ENCODE results near the gene ZNF292.

Gene ZNF292

GRCh38 chr6:87199787-87200186 lies 44.4 kb downstream of the ZNF292 start:
- no peak for DNase-seq (ENCODE audit: extremely low spot score)
- TF ChIP-seq BHLHE40 (IDR thresholded peaks at IDR 0.05; ENCODE audit: borderline replicate concordance), result no peak
- no peak for TF ChIP-seq FOXK2 (IDR thresholded peaks at IDR 0.05)
- TF ChIP-seq L3MBTL2 (conservative IDR thresholded peaks at IDR 0.05), result no peak
- no peak for TF ChIP-seq LEF1 (IDR thresholded peaks at IDR 0.05; ENCODE audit: borderline replicate concordance)
- TF ChIP-seq PKNOX1 (IDR thresholded peaks at IDR 0.05), result no peak
- TF ChIP-seq ELF4 (IDR thresholded peaks at IDR 0.05), result no peak
- TF ChIP-seq HDGF (IDR thresholded peaks at IDR 0.05; ENCODE audit: borderline replicate concordance), result no peak
- TF ChIP-seq FOXA1 (IDR thresholded peaks at IDR 0.05), result no peak
- TF ChIP-seq FOXM1 (IDR thresholded peaks at IDR 0.05; ENCODE audit: borderline replicate concordance), result no peak
- TF ChIP-seq ARNT (IDR thresholded peaks at IDR 0.05), result no peak
- no peak for TF ChIP-seq ZNF384 (IDR thresholded peaks at IDR 0.05)
- no peak for TF ChIP-seq SP1 (IDR thresholded peaks at IDR 0.05)
- no peak for TF ChIP-seq NFRKB (IDR thresholded peaks at IDR 0.05)
- TF ChIP-seq TARDBP (IDR thresholded peaks at IDR 0.05), result no peak
- TF ChIP-seq CTBP1 (IDR thresholded peaks at IDR 0.05; ENCODE audit: borderline replicate concordance), result no peak
- no peak for TF ChIP-seq SUZ12 (IDR thresholded peaks at IDR 0.05)
- ChIA-PET POLR2A (no interaction called here), CTCF (interaction anchor here (0.6 kb wide), 2 partner anchors 8 to 12 kb away, joined by 3 to 6 read pairs; no protein-coding TSS in a partner anchor)

- TF ChIP-seq FOXK2 (IDR thresholded peaks at IDR 0.05), result no peak
- no peak for TF ChIP-seq ZNF384 (IDR thresholded peaks at IDR 0.05)
- no peak for TF ChIP-seq SUZ12 (IDR thresholded peaks at IDR 0.05)
- no peak for TF ChIP-seq PKNOX1 (IDR thresholded peaks at IDR 0.05)
- TF ChIP-seq SP1 (IDR thresholded peaks at IDR 0.05), result no peak
- TF ChIP-seq L3MBTL2 (conservative IDR thresholded peaks at IDR 0.05), result no peak
- no peak for TF ChIP-seq LEF1 (IDR thresholded peaks at IDR 0.05; ENCODE audit: borderline replicate concordance)
- no peak for TF ChIP-seq FOXM1 (IDR thresholded peaks at IDR 0.05; ENCODE audit: borderline replicate concordance)
- TF ChIP-seq TARDBP (IDR thresholded peaks at IDR 0.05), result no peak
- no peak for TF ChIP-seq CTBP1 (IDR thresholded peaks at IDR 0.05; ENCODE audit: borderline replicate concordance)
- no peak for TF ChIP-seq FOXA1 (IDR thresholded peaks at IDR 0.05)
- ChIA-PET POLR2A (no interaction called here), CTCF (no interaction called here)
- no peak for DNase-seq (ENCODE audit: extremely low spot score)
Measured at GRCh38 chr6:87200469-87201175, 45.3 kb downstream of the ZNF292 start.

DNA sequence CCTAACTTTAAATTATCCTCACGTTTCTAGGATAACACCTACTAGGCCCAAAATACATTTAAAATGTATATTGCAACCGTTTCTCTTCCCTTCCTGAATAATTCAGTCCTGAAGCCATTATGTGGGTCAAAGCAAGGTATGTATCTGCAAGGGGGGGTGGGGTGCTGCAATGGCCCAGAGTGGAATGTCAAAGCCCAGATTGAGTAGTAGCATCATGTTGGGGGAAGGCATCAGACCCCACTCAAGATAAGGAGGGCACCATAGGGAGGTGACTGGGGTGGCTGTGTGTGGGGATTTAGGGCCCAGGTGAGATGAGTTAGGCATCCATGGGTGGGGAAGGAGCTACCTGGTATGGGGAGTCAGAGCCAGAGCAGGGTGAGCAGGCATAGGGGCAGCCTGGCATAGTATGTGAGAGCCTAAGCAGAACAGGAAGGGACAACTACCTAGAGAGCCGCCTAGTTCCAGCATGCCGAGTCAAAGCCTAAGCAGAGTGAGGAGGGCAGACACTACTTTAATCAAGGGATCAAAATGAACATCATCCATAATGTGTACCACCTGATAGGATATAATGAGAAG lies 48.2 kb downstream of the ZNF292 start:
- CTCF ChIA-PET, result no interaction called here
- TF ChIP-seq FOXM1 (IDR thresholded peaks at IDR 0.05; ENCODE audit: borderline replicate concordance) (no peak), SP1 (IDR thresholded peaks at IDR 0.05) (no peak), ELF4 (IDR thresholded peaks at IDR 0.05) (no peak), ZNF384 (IDR thresholded peaks at IDR 0.05) (no peak), SUZ12 (IDR thresholded peaks at IDR 0.05) (no peak), PKNOX1 (IDR thresholded peaks at IDR 0.05) (no peak), ARNT (IDR thresholded peaks at IDR 0.05) (no peak), LEF1 (IDR thresholded peaks at IDR 0.05; ENCODE audit: borderline replicate concordance) (no peak)
- no peak for DNase-seq (ENCODE audit: extremely low spot score)
- POLR2A ChIA-PET, result no interaction called here

DNA sequence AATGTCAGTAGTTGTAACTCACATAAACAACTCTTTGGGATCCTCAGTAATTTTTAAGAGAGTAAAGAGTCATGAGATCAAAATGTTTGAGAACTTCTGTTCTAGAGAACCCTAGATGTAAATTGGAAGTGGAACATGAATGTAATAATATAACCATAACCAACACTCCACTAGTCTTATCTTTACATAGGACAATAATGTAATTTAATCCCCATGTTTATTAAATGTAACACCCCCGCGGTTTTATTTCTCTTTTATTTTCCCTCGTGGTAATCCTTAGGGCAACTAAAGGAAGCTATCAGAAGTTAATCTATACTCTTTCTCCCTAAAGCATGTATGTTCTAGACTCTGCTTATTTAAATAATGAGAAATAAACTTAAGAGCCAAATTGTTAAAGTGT lies 54.4 kb downstream of the ZNF292 start:
- ChIA-PET CTCF (no interaction called here), POLR2A (no interaction called here)
- TF ChIP-seq FOXK2 (IDR thresholded peaks at IDR 0.05), result no peak
- TF ChIP-seq NFRKB (IDR thresholded peaks at IDR 0.05), result no peak
- no peak for TF ChIP-seq FOXA1 (IDR thresholded peaks at IDR 0.05)
- no peak for TF ChIP-seq LEF1 (IDR thresholded peaks at IDR 0.05; ENCODE audit: borderline replicate concordance)
- no peak for TF ChIP-seq CTBP1 (IDR thresholded peaks at IDR 0.05; ENCODE audit: borderline replicate concordance)
- TF ChIP-seq ARNT (IDR thresholded peaks at IDR 0.05), result no peak
- no peak for TF ChIP-seq L3MBTL2 (conservative IDR thresholded peaks at IDR 0.05)
- no peak for TF ChIP-seq ZNF384 (IDR thresholded peaks at IDR 0.05)
- TF ChIP-seq SUZ12 (IDR thresholded peaks at IDR 0.05), result no peak
- TF ChIP-seq FOXM1 (IDR thresholded peaks at IDR 0.05; ENCODE audit: borderline replicate concordance), result no peak
- no peak for TF ChIP-seq ELF4 (IDR thresholded peaks at IDR 0.05)
- TF ChIP-seq HDGF (IDR thresholded peaks at IDR 0.05; ENCODE audit: borderline replicate concordance), result no peak
- TF ChIP-seq PKNOX1 (IDR thresholded peaks at IDR 0.05), result no peak
- TF ChIP-seq SP1 (IDR thresholded peaks at IDR 0.05), result no peak
- TF ChIP-seq BHLHE40 (IDR thresholded peaks at IDR 0.05; ENCODE audit: borderline replicate concordance), result no peak
- TF ChIP-seq TARDBP (IDR thresholded peaks at IDR 0.05), result no peak

GRCh38 chr6:87210979-87211378 lies 55.6 kb downstream of the ZNF292 start:
- ChIA-PET CTCF (no interaction called here), POLR2A (no interaction called here)
- TF ChIP-seq BHLHE40 (IDR thresholded peaks at IDR 0.05; ENCODE audit: borderline replicate concordance), result no peak
- TF ChIP-seq TARDBP (IDR thresholded peaks at IDR 0.05), result no peak
- TF ChIP-seq L3MBTL2 (conservative IDR thresholded peaks at IDR 0.05), result no peak
- TF ChIP-seq SP1 (IDR thresholded peaks at IDR 0.05), result no peak
- TF ChIP-seq FOXM1 (IDR thresholded peaks at IDR 0.05; ENCODE audit: borderline replicate concordance), result no peak
- no peak for TF ChIP-seq ARNT (IDR thresholded peaks at IDR 0.05)
- TF ChIP-seq CTBP1 (IDR thresholded peaks at IDR 0.05; ENCODE audit: borderline replicate concordance), result no peak
- no peak for TF ChIP-seq HDGF (IDR thresholded peaks at IDR 0.05; ENCODE audit: borderline replicate concordance)
- no peak for DNase-seq (ENCODE audit: extremely low spot score)

More for the DNA sequence above, 54.4 kb downstream of the ZNF292 start:
- peak; percentile 8 for DNase-seq (ENCODE audit: extremely low spot score)

Measured in HEK293T (cell line).